Tibial nerve (tissue), 3 donors: ENCODE data around the gene ADAMTS18.

Source experiments
- POLR2A ChIP-seq, 2 donors: fragments of 450-650 bp; IDR thresholded peaks; one replicate each; pipeline ENCODE4 v1.6.1; 2017; ENCODE audit warnings: antibody characterized with exemption in 2 of 2, mild to moderate bottlenecking in 2 of 2, moderate library complexity in 2 of 2
- TF ChIP-seq, protein P1 (sequence below), 5 experiments: fragments of 200-600 bp in 3 of 5; fragments of 450-650 bp in 2 of 5; sonication (generic) in 3 of 5; IDR thresholded peaks; one replicate each; pipeline ENCODE4 v1.5.1; 2016 to 2019; ENCODE audit warnings: antibody characterized with exemption in 5 of 5, mild to moderate bottlenecking in 3 of 5, moderate library complexity in 2 of 5

DNA sequence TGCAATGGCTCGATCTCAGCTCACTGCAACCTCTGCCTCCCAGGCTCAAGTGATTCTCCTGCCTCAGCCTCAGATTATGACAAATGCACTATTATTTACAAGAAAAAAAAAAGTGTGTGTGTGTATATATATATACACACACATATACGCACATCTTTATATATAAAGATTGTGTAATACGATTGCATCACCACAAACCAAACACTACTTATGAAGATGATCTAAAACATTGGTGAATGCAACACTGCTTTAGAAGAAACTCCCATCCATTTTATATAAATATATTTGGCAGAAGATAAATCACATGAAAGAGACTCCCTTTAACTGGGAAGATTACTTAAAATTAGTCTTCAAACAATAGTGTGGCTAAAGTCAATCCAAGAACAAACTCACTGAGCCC lies 138.9 kb downstream of the ADAMTS18 start:
- TF ChIP-seq, protein P1, sequence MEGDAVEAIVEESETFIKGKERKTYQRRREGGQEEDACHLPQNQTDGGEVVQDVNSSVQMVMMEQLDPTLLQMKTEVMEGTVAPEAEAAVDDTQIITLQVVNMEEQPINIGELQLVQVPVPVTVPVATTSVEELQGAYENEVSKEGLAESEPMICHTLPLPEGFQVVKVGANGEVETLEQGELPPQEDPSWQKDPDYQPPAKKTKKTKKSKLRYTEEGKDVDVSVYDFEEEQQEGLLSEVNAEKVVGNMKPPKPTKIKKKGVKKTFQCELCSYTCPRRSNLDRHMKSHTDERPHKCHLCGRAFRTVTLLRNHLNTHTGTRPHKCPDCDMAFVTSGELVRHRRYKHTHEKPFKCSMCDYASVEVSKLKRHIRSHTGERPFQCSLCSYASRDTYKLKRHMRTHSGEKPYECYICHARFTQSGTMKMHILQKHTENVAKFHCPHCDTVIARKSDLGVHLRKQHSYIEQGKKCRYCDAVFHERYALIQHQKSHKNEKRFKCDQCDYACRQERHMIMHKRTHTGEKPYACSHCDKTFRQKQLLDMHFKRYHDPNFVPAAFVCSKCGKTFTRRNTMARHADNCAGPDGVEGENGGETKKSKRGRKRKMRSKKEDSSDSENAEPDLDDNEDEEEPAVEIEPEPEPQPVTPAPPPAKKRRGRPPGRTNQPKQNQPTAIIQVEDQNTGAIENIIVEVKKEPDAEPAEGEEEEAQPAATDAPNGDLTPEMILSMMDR (IDR thresholded peaks at IDR 0.05) = no peak
- TF ChIP-seq POLR2A (IDR thresholded peaks at IDR 0.05) = no peak
